Uterus (tissue), 4 donors: ENCODE measurements around the gene FOXO4. TPM values are rescaled to one million over a fixed set of nuclear protein-coding genes. Genes with fewer than 3 reads are reported as not detected.

ENCODE experiments used
- DNase-seq, 2 donors: peaks; one replicate each; pipeline ENCODE4 v3.0.0-alpha.2; 2019 to 2020
- H3K27ac ChIP-seq, 2 donors: fragments of 200-600 bp; sonication (generic); 1 replicate in 1 of 2; 2 replicates in 1 of 2; pipeline ENCODE4 v1.5.1; 2016 to 2018
- H3K27me3 ChIP-seq, 2 donors: fragments of 200-600 bp; sonication (generic); one replicate each; pipeline ENCODE4 v1.5.1; 2018 to 2019; ENCODE audit warnings: control low read depth in 1 of 2
- H3K36me3 ChIP-seq, 2 donors: fragments of 200-600 bp; sonication (generic); one replicate each; pipeline ENCODE4 v1.5.1; 2019; ENCODE audit warnings: control low read depth in 1 of 2
- H3K4me1 ChIP-seq, 2 donors: fragments of 200-600 bp; sonication (generic); one replicate each; pipeline ENCODE4 v1.5.1; 2018 to 2019; ENCODE audit warnings: control low read depth in 1 of 2
- H3K4me3 ChIP-seq, 2 donors: fragments of 200-600 bp; sonication (generic); 1 replicate in 1 of 2; 2 replicates in 1 of 2; pipeline ENCODE4 v1.5.1; 2018 to 2019; ENCODE audit warnings: mild to moderate bottlenecking in 1 of 2
- H3K9me3 ChIP-seq, 2 donors: fragments of 200-600 bp; sonication (generic); one replicate each; pipeline ENCODE4 v1.5.1; 2019; ENCODE audit warnings: control low read depth in 1 of 2
- CTCF ChIP-seq, 4 experiments: fragments of 200-600 bp in 2 of 4; fragments of 450-650 bp in 2 of 4; sonication (generic) in 2 of 4; IDR thresholded peaks; one replicate each; pipeline ENCODE4 v1.5.1; 2016 to 2019; ENCODE audit warnings: antibody characterized with exemption in 4 of 4, mild to moderate bottlenecking in 2 of 4, moderate library complexity in 1 of 4
- POLR2A ChIP-seq, 2 donors: fragments of 450-650 bp; IDR thresholded peaks; one replicate each; pipeline ENCODE4 v1.6.1; 2016; ENCODE audit warnings: antibody characterized with exemption in 2 of 2, mild to moderate bottlenecking in 1 of 2, moderate library complexity in 1 of 2
- intact Hi-C: fragments of 100-400 bp; cut with DNase I; formaldehyde crosslinking; loops from one replicate; pipeline ENCODE4 v1.15.1; 2023; ENCODE audit warnings: low total_unique reads
- total RNA-seq, 4 donors: library from RNA; depleted of rRNA in 3 of 4; stranded (reverse); fragments of >200 nt in 3 of 4; gene quantifications; one replicate each; pipeline versions ENCODE4 v1.1.0 to v1.2.4, GENCODE V29; 2014 to 2023
- donor health status: DM: yes; HTN: yes; CAD: no.

FOXO4 gene
- total RNA-seq, 4 donors from 2014 or later: 7.9 to 40.6 (median 10.1) TPM

GRCh38 chrX:71070531-71070930 lies 25.1 kb upstream of the FOXO4 start:
- intact Hi-C loops: no loop called here
- Histone ChIP-seq H3K9me3 (no peaks in the 10 kb centered on the region), H3K27me3 (no peaks in the 10 kb centered on the region), H3K36me3 (no peaks in the 10 kb centered on the region), H3K4me3 (no peak overlapping the region), H3K4me1 (no peaks in the 10 kb centered on the region), H3K27ac (no peak overlapping the region)
- no peak for DNase-seq
- no peak for TF ChIP-seq CTCF (IDR thresholded peaks at IDR 0.05)
- no peak for TF ChIP-seq POLR2A (IDR thresholded peaks at IDR 0.05)

GRCh38 chrX:71081330-71082123 lies 14.1 kb upstream of the FOXO4 start:
- TF ChIP-seq CTCF (IDR thresholded peaks at IDR 0.05): no peak
- TF ChIP-seq POLR2A (IDR thresholded peaks at IDR 0.05): no peak
- Histone ChIP-seq H3K36me3 (no peaks in the 10 kb centered on the region), H3K4me3 (no peak overlapping the region), H3K4me1 (no peaks in the 10 kb centered on the region), H3K27ac (no peak overlapping the region), H3K27me3 (no peaks in the 10 kb centered on the region), H3K9me3 (no peaks in the 10 kb centered on the region)
- DNase-seq: no peak
- intact Hi-C loops: no loop called here

GRCh38 chrX:71082124-71082647 lies 13.5 kb upstream of the FOXO4 start:
- intact Hi-C loops: no loop called here
- H3K9me3 ChIP-seq: no peaks in the 10 kb centered on the region
- no peak for TF ChIP-seq POLR2A (IDR thresholded peaks at IDR 0.05)
- TF ChIP-seq CTCF (IDR thresholded peaks at IDR 0.05): no peak
- H3K4me3 ChIP-seq: no peak overlapping the region
- no peak overlapping the region for H3K27ac ChIP-seq
- no peaks in the 10 kb centered on the region for H3K36me3 ChIP-seq
- no peaks in the 10 kb centered on the region for H3K27me3 ChIP-seq
- DNase-seq: no peak
- H3K4me1 ChIP-seq: no peaks in the 10 kb centered on the region

GRCh38 chrX:71082822-71083221 lies 12.8 kb upstream of the FOXO4 start:
- no peaks in the 10 kb centered on the region for H3K9me3 ChIP-seq
- H3K27ac ChIP-seq: no peak overlapping the region
- no peak for DNase-seq
- H3K4me3 ChIP-seq: no peak overlapping the region
- no peaks in the 10 kb centered on the region for H3K4me1 ChIP-seq
- no peaks in the 10 kb centered on the region for H3K36me3 ChIP-seq
- TF ChIP-seq POLR2A (IDR thresholded peaks at IDR 0.05): no peak
- TF ChIP-seq CTCF (IDR thresholded peaks at IDR 0.05): no peak
- no peaks in the 10 kb centered on the region for H3K27me3 ChIP-seq
- intact Hi-C loops: no loop called here

- no peaks in the 10 kb centered on the region for H3K9me3 ChIP-seq
- no peaks in the 10 kb centered on the region for H3K27me3 ChIP-seq
- no peaks in the 10 kb centered on the region for H3K4me1 ChIP-seq
- no peak for DNase-seq
- no peak overlapping the region for H3K4me3 ChIP-seq
- H3K27ac ChIP-seq: no peak overlapping the region
- H3K36me3 ChIP-seq: no peaks in the 10 kb centered on the region
- intact Hi-C loops: no loop called here
- TF ChIP-seq CTCF (IDR thresholded peaks at IDR 0.05): no peak
- TF ChIP-seq POLR2A (IDR thresholded peaks at IDR 0.05): no peak
These were observed 9.8 kb upstream of the FOXO4 start for GRCh38 chrX:71085900-71086299.
